HepG2 (cell line): Measurements from ENCODE around the gene PRDX5. TPM values are rescaled to one million over a fixed set of nuclear protein-coding genes. Genes with fewer than 3 reads are reported as not detected.
A peak's percentile ranks its signal among the peaks of the same experiment; 100 is the strongest.

Experiments
- AKAP8 ChIP-seq: sonication (generic); formaldehyde crosslinking; IDR thresholded peaks from 2 replicates; pipeline ENCODE4 v1.5.1; 2020; ENCODE audit warnings: mild to moderate bottlenecking, missing genetic modification reagents
- ARID2 ChIP-seq: sonication (generic); formaldehyde crosslinking; IDR thresholded peaks from 2 replicates; pipeline ENCODE4 v1.8.1; 2022; ENCODE audit warnings: mild to moderate bottlenecking, missing genetic modification reagents, borderline replicate concordance
- FOXK2 ChIP-seq: fragments of 450-650 bp; IDR thresholded peaks from 2 replicates; pipeline ENCODE4 v1.6.1; 2016
- MBNL3 ChIP-seq: fragments of 250-450 bp; sonication (Bioruptor Pico); conservative IDR thresholded peaks from 2 replicates; pipeline ENCODE4 v1.8.0; 2022; ENCODE audit warnings: mild to moderate bottlenecking, inconsistent platforms
- SMARCE1 ChIP-seq: fragments of 450-650 bp; IDR thresholded peaks from 2 replicates; pipeline ENCODE4 v1.6.1; 2017; ENCODE audit warnings: borderline replicate concordance
- SNAPC2 ChIP-seq: sonication (generic); formaldehyde crosslinking; IDR thresholded peaks from 2 replicates; pipeline ENCODE4 v1.8.1; 2022; ENCODE audit warnings: mild to moderate bottlenecking, missing genetic modification reagents
- TP53 ChIP-seq: sonication (generic); formaldehyde crosslinking; conservative IDR thresholded peaks from 2 replicates; pipeline ENCODE4 v1.4.0; 2020; ENCODE audit warnings: missing genetic modification reagents
- TRIM24 ChIP-seq: sonication (generic); formaldehyde crosslinking; IDR thresholded peaks from 2 replicates; pipeline ENCODE4 v1.8.0; 2022; ENCODE audit warnings: mild to moderate bottlenecking, missing genetic modification reagents
- YEATS2 ChIP-seq: sonication (generic); formaldehyde crosslinking; IDR thresholded peaks from 2 replicates; pipeline ENCODE4 v1.4.0; 2020; ENCODE audit warnings: missing genetic modification reagents, borderline replicate concordance
- ZBTB7B ChIP-seq: sonication (generic); formaldehyde crosslinking; IDR thresholded peaks from 2 replicates; pipeline ENCODE4 v1.4.0; 2020; ENCODE audit warnings: missing genetic modification reagents
- ZFP82 ChIP-seq: sonication (generic); formaldehyde crosslinking; IDR thresholded peaks from 2 replicates; pipeline ENCODE4 v1.5.1; 2020; ENCODE audit warnings: mild to moderate bottlenecking, missing genetic modification reagents, borderline replicate concordance
- ZNF101 ChIP-seq: sonication (generic); formaldehyde crosslinking; IDR thresholded peaks from 2 replicates; pipeline ENCODE4 v1.4.0; 2020; ENCODE audit warnings: mild to moderate bottlenecking, low read depth, missing genetic modification reagents, borderline replicate concordance
- ZNF263 ChIP-seq: sonication (generic); formaldehyde crosslinking; IDR thresholded peaks from 2 replicates; pipeline ENCODE4 v1.4.0; 2020; ENCODE audit warnings: missing genetic modification reagents
- ZNF264 ChIP-seq: sonication (generic); formaldehyde crosslinking; IDR thresholded peaks from 2 replicates; pipeline ENCODE4 v1.4.0; 2020; ENCODE audit warnings: missing genetic modification reagents
- ZNF460 ChIP-seq: sonication (generic); formaldehyde crosslinking; IDR thresholded peaks from 2 replicates; pipeline ENCODE4 v1.5.1; 2020; ENCODE audit warnings: missing genetic modification reagents, mild to moderate bottlenecking, borderline replicate concordance
- ZNF883 ChIP-seq: sonication (generic); formaldehyde crosslinking; IDR thresholded peaks from 2 replicates; pipeline ENCODE4 v1.5.1; 2020; ENCODE audit warnings: mild to moderate bottlenecking, missing genetic modification reagents; ENCODE audit errors: not compliant biosample characterization
- ZSCAN12 ChIP-seq: sonication (generic); formaldehyde crosslinking; IDR thresholded peaks from 2 replicates; pipeline ENCODE4 v1.9.0; 2021; ENCODE audit warnings: mild to moderate bottlenecking, missing genetic modification reagents
- ZSCAN25 ChIP-seq: sonication (generic); formaldehyde crosslinking; IDR thresholded peaks from 2 replicates; pipeline ENCODE4 v1.8.0; 2022; ENCODE audit warnings: mild to moderate bottlenecking, missing genetic modification reagents
- polyA plus RNA-seq, 8 experiments: library from polyadenylated mRNA; depleted of rRNA in 3 of 8; stranded (reverse) in 7 of 8; unstranded in 1 of 8; fragments of >200 nt; fragmentation: Illumina TruSeq in 4 of 8; extraction: Trizol in 4 of 8; gene quantifications; 2 replicates each; pipeline versions ENCODE4 v1.2.1 to v1.2.3, GENCODE V29; 2011 to 2016; ENCODE audit warnings: low read depth in 4 of 8, missing spikeins in 1 of 8, mixed read lengths in 1 of 8; ENCODE audit not compliant: insufficient read depth in 1 of 8
- total RNA-seq, 5 experiments: library from RNA; depleted of rRNA; stranded (reverse); fragments of >200 nt; fragmentation: Illumina TruSeq; extraction: Trizol; gene quantifications; 2 replicates each; pipeline ENCODE4 v1.2.3, GENCODE V29; 2016; ENCODE audit warnings: low read depth in 1 of 5
- TF ChIP-seq, protein P1 (sequence below): IDR thresholded peaks from 2 replicates; pipeline ENCODE4 v1.6.1; 2016; ENCODE audit warnings: low read depth, control low read depth
- TF ChIP-seq, protein P2 (sequence below): sonication (generic); formaldehyde crosslinking; IDR thresholded peaks from 2 replicates; pipeline ENCODE4 v1.4.0; 2020; ENCODE audit warnings: missing genetic modification reagents, borderline replicate concordance
- TF ChIP-seq, protein P3 (sequence below): sonication (generic); formaldehyde crosslinking; IDR thresholded peaks from 2 replicates; pipeline ENCODE4 v1.5.0; 2020; ENCODE audit warnings: mild to moderate bottlenecking, missing genetic modification reagents, borderline replicate concordance

Gene PRDX5
- total and polyA plus RNA-seq, 2 of the 13 experiments (the other 11 are each of a cell fraction or from before 2014, with no cell fraction given) = 215 to 311 TPM

DNA sequence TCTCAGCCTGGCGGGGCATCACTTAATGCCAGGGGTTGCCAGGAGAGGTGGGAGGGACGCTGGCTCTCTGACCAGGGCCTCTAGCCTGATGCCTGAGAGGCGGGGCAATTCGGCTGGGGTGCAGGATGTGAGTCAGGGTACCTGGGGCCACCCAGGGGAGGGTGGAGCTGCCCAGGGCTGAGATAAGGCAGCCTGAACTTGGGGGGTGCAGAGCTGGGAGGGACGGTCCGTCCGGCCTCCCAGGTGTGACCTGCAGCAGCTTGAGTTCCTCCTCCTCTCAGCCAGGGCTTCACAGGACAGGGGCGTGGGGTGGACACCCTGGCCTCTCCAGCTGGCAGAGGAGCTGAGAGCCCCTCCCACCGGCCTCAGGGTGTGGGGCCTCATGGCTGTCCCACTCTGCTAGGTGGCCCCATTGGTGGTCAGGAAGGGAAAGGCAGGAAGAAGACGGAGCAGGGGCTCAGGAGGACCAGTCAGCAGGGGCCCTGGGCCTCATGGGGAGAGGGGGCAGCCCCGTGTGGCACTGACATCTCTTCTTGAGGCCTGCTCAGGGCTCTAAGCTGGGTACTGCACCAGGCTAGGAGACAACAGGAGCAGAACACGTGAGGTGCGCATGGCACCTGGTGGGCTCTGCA is 40.1 kb downstream of the PRDX5 start (continued):
- no peak for TF ChIP-seq TRIM24 (CRISPR knock-in tag)
- no peak for TF ChIP-seq ZNF264 (CRISPR knock-in tag)
- TF ChIP-seq, protein P1, sequence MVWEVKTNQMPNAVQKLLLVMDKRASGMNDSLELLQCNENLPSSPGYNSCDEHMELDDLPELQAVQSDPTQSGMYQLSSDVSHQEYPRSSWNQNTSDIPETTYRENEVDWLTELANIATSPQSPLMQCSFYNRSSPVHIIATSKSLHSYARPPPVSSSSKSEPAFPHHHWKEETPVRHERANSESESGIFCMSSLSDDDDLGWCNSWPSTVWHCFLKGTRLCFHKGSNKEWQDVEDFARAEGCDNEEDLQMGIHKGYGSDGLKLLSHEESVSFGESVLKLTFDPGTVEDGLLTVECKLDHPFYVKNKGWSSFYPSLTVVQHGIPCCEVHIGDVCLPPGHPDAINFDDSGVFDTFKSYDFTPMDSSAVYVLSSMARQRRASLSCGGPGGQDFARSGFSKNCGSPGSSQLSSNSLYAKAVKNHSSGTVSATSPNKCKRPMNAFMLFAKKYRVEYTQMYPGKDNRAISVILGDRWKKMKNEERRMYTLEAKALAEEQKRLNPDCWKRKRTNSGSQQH (CRISPR knock-in tag) = no peak
- no peak for TF ChIP-seq ZNF101 (CRISPR knock-in tag)
- TF ChIP-seq ZNF883 (CRISPR knock-in tag) = peak; percentile 44
- no peak for TF ChIP-seq FOXK2
- no peak for TF ChIP-seq TP53 (CRISPR knock-in tag)
- TF ChIP-seq MBNL3 (CRISPR knock-in tag) = no peak
- TF ChIP-seq YEATS2 (CRISPR knock-in tag) = no peak
- no peak for TF ChIP-seq ARID2 (CRISPR knock-in tag)
- TF ChIP-seq ZSCAN12 (CRISPR knock-in tag) = no peak
- TF ChIP-seq ZBTB7B (CRISPR knock-in tag) = no peak; the same call in 1 of the 2 replicates
- TF ChIP-seq ZSCAN25 (CRISPR knock-in tag) = 0 out of 2 replicates have a peak, but pooled peaks have one; percentile 15
- no peak for TF ChIP-seq ZFP82 (CRISPR knock-in tag)
- TF ChIP-seq ZNF263 (CRISPR knock-in tag) = no peak
- TF ChIP-seq, protein P2, sequence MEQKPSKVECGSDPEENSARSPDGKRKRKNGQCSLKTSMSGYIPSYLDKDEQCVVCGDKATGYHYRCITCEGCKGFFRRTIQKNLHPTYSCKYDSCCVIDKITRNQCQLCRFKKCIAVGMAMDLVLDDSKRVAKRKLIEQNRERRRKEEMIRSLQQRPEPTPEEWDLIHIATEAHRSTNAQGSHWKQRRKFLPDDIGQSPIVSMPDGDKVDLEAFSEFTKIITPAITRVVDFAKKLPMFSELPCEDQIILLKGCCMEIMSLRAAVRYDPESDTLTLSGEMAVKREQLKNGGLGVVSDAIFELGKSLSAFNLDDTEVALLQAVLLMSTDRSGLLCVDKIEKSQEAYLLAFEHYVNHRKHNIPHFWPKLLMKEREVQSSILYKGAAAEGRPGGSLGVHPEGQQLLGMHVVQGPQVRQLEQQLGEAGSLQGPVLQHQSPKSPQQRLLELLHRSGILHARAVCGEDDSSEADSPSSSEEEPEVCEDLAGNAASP (CRISPR knock-in tag) = no peak
- TF ChIP-seq SMARCE1 = no peak
- TF ChIP-seq, protein P3, sequence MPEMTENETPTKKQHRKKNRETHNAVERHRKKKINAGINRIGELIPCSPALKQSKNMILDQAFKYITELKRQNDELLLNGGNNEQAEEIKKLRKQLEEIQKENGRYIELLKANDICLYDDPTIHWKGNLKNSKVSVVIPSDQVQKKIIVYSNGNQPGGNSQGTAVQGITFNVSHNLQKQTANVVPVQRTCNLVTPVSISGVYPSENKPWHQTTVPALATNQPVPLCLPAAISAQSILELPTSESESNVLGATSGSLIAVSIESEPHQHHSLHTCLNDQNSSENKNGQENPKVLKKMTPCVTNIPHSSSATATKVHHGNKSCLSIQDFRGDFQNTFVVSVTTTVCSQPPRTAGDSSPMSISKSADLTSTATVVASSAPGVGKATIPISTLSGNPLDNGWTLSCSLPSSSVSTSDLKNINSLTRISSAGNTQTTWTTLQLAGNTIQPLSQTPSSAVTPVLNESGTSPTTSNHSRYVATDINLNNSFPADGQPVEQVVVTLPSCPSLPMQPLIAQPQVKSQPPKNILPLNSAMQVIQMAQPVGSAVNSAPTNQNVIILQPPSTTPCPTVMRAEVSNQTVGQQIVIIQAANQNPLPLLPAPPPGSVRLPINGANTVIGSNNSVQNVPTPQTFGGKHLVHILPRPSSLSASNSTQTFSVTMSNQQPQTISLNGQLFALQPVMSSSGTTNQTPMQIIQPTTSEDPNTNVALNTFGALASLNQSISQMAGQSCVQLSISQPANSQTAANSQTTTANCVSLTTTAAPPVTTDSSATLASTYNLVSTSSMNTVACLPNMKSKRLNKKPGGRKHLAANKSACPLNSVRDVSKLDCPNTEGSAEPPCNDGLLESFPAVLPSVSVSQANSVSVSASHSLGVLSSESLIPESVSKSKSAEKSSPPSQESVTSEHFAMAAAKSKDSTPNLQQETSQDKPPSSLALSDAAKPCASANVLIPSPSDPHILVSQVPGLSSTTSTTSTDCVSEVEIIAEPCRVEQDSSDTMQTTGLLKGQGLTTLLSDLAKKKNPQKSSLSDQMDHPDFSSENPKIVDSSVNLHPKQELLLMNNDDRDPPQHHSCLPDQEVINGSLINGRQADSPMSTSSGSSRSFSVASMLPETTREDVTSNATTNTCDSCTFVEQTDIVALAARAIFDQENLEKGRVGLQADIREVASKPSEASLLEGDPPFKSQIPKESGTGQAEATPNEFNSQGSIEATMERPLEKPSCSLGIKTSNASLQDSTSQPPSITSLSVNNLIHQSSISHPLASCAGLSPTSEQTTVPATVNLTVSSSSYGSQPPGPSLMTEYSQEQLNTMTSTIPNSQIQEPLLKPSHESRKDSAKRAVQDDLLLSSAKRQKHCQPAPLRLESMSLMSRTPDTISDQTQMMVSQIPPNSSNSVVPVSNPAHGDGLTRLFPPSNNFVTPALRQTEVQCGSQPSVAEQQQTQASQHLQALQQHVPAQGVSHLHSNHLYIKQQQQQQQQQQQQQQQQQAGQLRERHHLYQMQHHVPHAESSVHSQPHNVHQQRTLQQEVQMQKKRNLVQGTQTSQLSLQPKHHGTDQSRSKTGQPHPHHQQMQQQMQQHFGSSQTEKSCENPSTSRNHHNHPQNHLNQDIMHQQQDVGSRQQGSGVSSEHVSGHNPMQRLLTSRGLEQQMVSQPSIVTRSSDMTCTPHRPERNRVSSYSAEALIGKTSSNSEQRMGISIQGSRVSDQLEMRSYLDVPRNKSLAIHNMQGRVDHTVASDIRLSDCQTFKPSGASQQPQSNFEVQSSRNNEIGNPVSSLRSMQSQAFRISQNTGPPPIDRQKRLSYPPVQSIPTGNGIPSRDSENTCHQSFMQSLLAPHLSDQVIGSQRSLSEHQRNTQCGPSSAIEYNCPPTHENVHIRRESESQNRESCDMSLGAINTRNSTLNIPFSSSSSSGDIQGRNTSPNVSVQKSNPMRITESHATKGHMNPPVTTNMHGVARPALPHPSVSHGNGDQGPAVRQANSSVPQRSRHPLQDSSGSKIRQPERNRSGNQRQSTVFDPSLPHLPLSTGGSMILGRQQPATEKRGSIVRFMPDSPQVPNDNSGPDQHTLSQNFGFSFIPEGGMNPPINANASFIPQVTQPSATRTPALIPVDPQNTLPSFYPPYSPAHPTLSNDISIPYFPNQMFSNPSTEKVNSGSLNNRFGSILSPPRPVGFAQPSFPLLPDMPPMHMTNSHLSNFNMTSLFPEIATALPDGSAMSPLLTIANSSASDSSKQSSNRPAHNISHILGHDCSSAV (CRISPR knock-in tag) = no peak
- no peak for TF ChIP-seq SNAPC2 (CRISPR knock-in tag)
- no peak for TF ChIP-seq AKAP8 (CRISPR knock-in tag)
- TF ChIP-seq ZNF460 (CRISPR knock-in tag) = no peak
